WTC11 (cell line): ENCODE measurements around the gene TACO1. TPM values are rescaled to one million over a fixed set of nuclear protein-coding genes. Genes with fewer than 3 reads are reported as not detected.
A peak's percentile ranks its signal among the peaks of the same experiment; 100 is the strongest.

Experiments
- ATAC-seq: fragments of 200-7000 bp; cut with Tn5 transposase; 2 replicates; pipeline ENCODE4 v1.10.0; 2021; ENCODE audit warnings: mild to moderate bottlenecking, moderate library complexity
- CTCF ChIA-PET: fragments of 300-600 bp; sonication (Branson Sonifier 250); formaldehyde crosslinking; loops from one replicate; lab custom pipeline; 2021; ENCODE audit warnings: antibody characterized with exemption; lab: Charles Lee
- POLR2A ChIA-PET: fragments of 350-600 bp; sonication (Branson Sonifier 250); formaldehyde crosslinking; loops from one replicate; lab custom pipeline; 2021; ENCODE audit warnings: antibody characterized with exemption; lab: Charles Lee
- DNase-seq: peaks from one replicate; pipeline ENCODE4 v3.0.0; 2021; ENCODE audit warnings: low spot score
- H3K27ac Mint-ChIP-seq: 2 replicates; pipeline ENCODE4 v1.8.0; 2021; ENCODE audit warnings: mixed read lengths
- H3K27me3 Mint-ChIP-seq: 2 replicates; pipeline ENCODE4 v1.8.0; 2021; ENCODE audit warnings: low read depth, mild to moderate bottlenecking, moderate library complexity, mixed read lengths
- H3K36me3 Mint-ChIP-seq: 2 replicates; pipeline ENCODE4 v1.8.0; 2021; ENCODE audit warnings: mixed read lengths
- H3K4me1 Mint-ChIP-seq: 2 replicates; pipeline ENCODE4 v1.8.0; 2022; ENCODE audit warnings: mixed read lengths
- H3K4me3 Mint-ChIP-seq: 2 replicates; pipeline ENCODE4 v1.8.0; 2021; ENCODE audit warnings: mild to moderate bottlenecking, moderate library complexity, mixed read lengths
- H3K9me3 Mint-ChIP-seq: 2 replicates; pipeline ENCODE4 v1.8.0; 2021; ENCODE audit warnings: mixed read lengths
- CBFB ChIP-seq: sonication (generic); formaldehyde crosslinking; IDR thresholded peaks from 2 replicates; pipeline ENCODE4 v1.8.1; 2022; ENCODE audit warnings: mild to moderate bottlenecking, low read depth, missing genetic modification reagents
- CREM ChIP-seq: sonication (generic); formaldehyde crosslinking; IDR thresholded peaks from 2 replicates; pipeline ENCODE4 v1.8.1; 2022; ENCODE audit warnings: mild to moderate bottlenecking, missing genetic modification reagents, moderate library complexity
- ELF4 ChIP-seq: sonication (generic); formaldehyde crosslinking; IDR thresholded peaks from 2 replicates; pipeline ENCODE4 v1.8.1; 2022; ENCODE audit warnings: low read depth, mild to moderate bottlenecking, moderate library complexity, missing genetic modification reagents
- ETV6 ChIP-seq: sonication (generic); formaldehyde crosslinking; IDR thresholded peaks from 2 replicates; pipeline ENCODE4 v1.8.1; 2022; ENCODE audit warnings: mild to moderate bottlenecking, missing genetic modification reagents
- IRF2 ChIP-seq: sonication (generic); formaldehyde crosslinking; IDR thresholded peaks from 2 replicates; pipeline ENCODE4 v1.8.0; 2022; ENCODE audit warnings: low read depth, missing genetic modification reagents, borderline replicate concordance
- JUN ChIP-seq: sonication (generic); formaldehyde crosslinking; IDR thresholded peaks from 2 replicates; pipeline ENCODE4 v1.8.0; 2023; ENCODE audit warnings: mild to moderate bottlenecking, missing genetic modification reagents
- KAT7 ChIP-seq: sonication (generic); formaldehyde crosslinking; IDR thresholded peaks from 2 replicates; pipeline ENCODE4 v1.8.1; 2023; ENCODE audit warnings: missing genetic modification reagents, mild to moderate bottlenecking, borderline replicate concordance
- MXD4 ChIP-seq: fragments of 250-450 bp; sonication (Bioruptor Pico); IDR thresholded peaks from 2 replicates; pipeline ENCODE4 v1.8.0; 2021; ENCODE audit warnings: mild to moderate bottlenecking, moderate library complexity, borderline replicate concordance
- OVOL2 ChIP-seq: fragments of 250-450 bp; sonication (Bioruptor Pico); IDR thresholded peaks from 2 replicates; pipeline ENCODE4 v1.9.0; 2021; ENCODE audit warnings: mild to moderate bottlenecking, borderline replicate concordance
- PRRX2 ChIP-seq: fragments of 250-450 bp; sonication (Bioruptor Pico); IDR thresholded peaks from 2 replicates; pipeline ENCODE4 v1.8.0; 2021; ENCODE audit warnings: mild to moderate bottlenecking
- RELA ChIP-seq: sonication (generic); formaldehyde crosslinking; IDR thresholded peaks from 2 replicates; pipeline ENCODE4 v1.8.1; 2022; ENCODE audit warnings: missing genetic modification reagents, mild to moderate bottlenecking, borderline replicate concordance
- SMAD4 ChIP-seq: sonication (generic); formaldehyde crosslinking; IDR thresholded peaks from 2 replicates; pipeline ENCODE4 v1.8.0; 2022; ENCODE audit warnings: mild to moderate bottlenecking, missing genetic modification reagents
- ZBTB21 ChIP-seq: sonication (generic); formaldehyde crosslinking; IDR thresholded peaks from 2 replicates; pipeline ENCODE4 v1.8.1; 2023; ENCODE audit warnings: mild to moderate bottlenecking, missing genetic modification reagents, borderline replicate concordance
- ZNF121 ChIP-seq: sonication (generic); formaldehyde crosslinking; IDR thresholded peaks from 2 replicates; pipeline ENCODE4 v1.8.0; 2023; ENCODE audit warnings: missing genetic modification reagents
- ZNF232 ChIP-seq: sonication (generic); formaldehyde crosslinking; IDR thresholded peaks from 2 replicates; pipeline ENCODE4 v1.8.0; 2022; ENCODE audit warnings: mild to moderate bottlenecking, missing genetic modification reagents
- ZNF317 ChIP-seq: sonication (generic); formaldehyde crosslinking; IDR thresholded peaks from 2 replicates; pipeline ENCODE4 v1.8.1; 2023; ENCODE audit warnings: low read depth, mild to moderate bottlenecking, moderate library complexity, missing genetic modification reagents, borderline replicate concordance
- ZNF416 ChIP-seq: fragments of 250-450 bp; sonication (Bioruptor Pico); IDR thresholded peaks from 2 replicates; pipeline ENCODE4 v1.9.0; 2021; ENCODE audit warnings: mild to moderate bottlenecking, inconsistent platforms
- total RNA-seq: library from RNA; stranded (reverse); gene quantifications from 3 replicates; pipeline ENCODE4 v1.2.3, GENCODE V29; 2021
- TF ChIP-seq, protein P1 (sequence below): sonication (generic); formaldehyde crosslinking; IDR thresholded peaks from 2 replicates; pipeline ENCODE4 v1.8.1; 2023; ENCODE audit warnings: mild to moderate bottlenecking, missing genetic modification reagents
- TF ChIP-seq, protein P2 (sequence below): sonication (generic); formaldehyde crosslinking; IDR thresholded peaks from 2 replicates; pipeline ENCODE4 v1.8.0; 2023; ENCODE audit warnings: mild to moderate bottlenecking, missing genetic modification reagents
- TF ChIP-seq, protein P3 (sequence below): sonication (generic); formaldehyde crosslinking; IDR thresholded peaks from 2 replicates; pipeline ENCODE4 v1.8.1; 2022; ENCODE audit warnings: missing genetic modification reagents, borderline replicate concordance
- TF ChIP-seq, protein P4 (sequence below): sonication (generic); formaldehyde crosslinking; IDR thresholded peaks from 2 replicates; pipeline ENCODE4 v1.8.1; 2022; ENCODE audit warnings: low read depth, mild to moderate bottlenecking, moderate library complexity, missing genetic modification reagents, borderline replicate concordance
- TF ChIP-seq, protein P5 (sequence below): sonication (generic); formaldehyde crosslinking; IDR thresholded peaks from 2 replicates; pipeline ENCODE4 v1.8.1; 2022; ENCODE audit warnings: mild to moderate bottlenecking, missing genetic modification reagents, moderate library complexity, borderline replicate concordance
- TF ChIP-seq, protein P6 (sequence below): sonication (generic); formaldehyde crosslinking; conservative IDR thresholded peaks from 2 replicates; pipeline ENCODE4 v1.8.1; 2023; ENCODE audit warnings: mild to moderate bottlenecking, low read depth, missing genetic modification reagents, moderate library complexity

TACO1 gene
- total RNA-seq, 1 experiment from 2014 or later, result 26.9 TPM

DNA sequence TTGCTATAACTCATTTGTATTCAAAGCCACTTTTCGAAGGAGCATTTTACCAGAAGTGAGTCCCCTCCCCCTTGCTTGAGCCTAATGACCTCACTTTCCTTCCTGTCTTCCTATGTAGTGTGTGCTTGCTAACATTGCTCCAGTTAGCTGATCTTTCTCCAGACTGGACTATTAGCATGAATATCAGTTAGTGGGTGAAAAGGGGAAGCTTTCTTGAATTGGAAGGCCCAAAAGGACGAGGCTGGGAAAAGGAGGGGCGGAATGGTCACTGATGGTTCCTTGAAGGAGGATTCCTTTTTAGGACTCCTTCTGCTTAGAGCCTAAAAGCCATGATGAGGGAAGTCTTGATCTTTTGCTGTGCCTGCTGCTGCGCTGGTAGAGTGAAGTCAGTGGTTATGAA is 33.5 kb downstream of the TACO1 start (continued):
- TF ChIP-seq CBFB (CRISPR knock-in tag), result no peak

DNA sequence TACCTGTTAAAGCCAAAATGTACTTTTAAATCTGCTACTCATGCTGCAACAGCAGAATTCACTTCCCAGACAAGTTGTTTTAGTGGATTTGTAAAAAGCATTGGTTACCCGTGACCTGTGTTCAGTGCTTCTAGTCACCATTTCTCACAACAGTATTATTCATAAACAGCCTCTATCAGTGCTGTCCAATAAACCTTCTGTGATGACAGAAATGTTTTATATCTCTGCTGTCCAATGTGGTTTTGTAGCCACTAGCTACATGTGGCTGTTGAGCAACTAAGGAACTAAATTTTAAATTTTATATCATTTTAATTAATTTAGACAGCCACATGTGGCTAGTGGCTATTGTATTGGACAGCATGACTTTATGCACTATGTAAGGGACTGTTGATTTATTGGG is 34.1 kb downstream of the TACO1 start:
- POLR2A ChIA-PET, result no interaction called here
- no peak overlapping the region for H3K4me3 Mint-ChIP-seq
- H3K9me3 Mint-ChIP-seq, result no peaks in the 10 kb centered on the region
- no peaks in the 10 kb centered on the region for H3K27me3 Mint-ChIP-seq
- peaks cover 4% of the 10 kb centered on the region; the same call in 1 of the 2 replicates for H3K36me3 Mint-ChIP-seq
- TF ChIP-seq, protein P1, sequence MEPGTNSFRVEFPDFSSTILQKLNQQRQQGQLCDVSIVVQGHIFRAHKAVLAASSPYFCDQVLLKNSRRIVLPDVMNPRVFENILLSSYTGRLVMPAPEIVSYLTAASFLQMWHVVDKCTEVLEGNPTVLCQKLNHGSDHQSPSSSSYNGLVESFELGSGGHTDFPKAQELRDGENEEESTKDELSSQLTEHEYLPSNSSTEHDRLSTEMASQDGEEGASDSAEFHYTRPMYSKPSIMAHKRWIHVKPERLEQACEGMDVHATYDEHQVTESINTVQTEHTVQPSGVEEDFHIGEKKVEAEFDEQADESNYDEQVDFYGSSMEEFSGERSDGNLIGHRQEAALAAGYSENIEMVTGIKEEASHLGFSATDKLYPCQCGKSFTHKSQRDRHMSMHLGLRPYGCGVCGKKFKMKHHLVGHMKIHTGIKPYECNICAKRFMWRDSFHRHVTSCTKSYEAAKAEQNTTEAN (CRISPR knock-in tag), result no peak
- no peak for TF ChIP-seq KAT7 (CRISPR knock-in tag)
- TF ChIP-seq ZNF416 (CRISPR knock-in tag), result no peak
- no peak for TF ChIP-seq ETV6 (CRISPR knock-in tag)
- TF ChIP-seq, protein P2, sequence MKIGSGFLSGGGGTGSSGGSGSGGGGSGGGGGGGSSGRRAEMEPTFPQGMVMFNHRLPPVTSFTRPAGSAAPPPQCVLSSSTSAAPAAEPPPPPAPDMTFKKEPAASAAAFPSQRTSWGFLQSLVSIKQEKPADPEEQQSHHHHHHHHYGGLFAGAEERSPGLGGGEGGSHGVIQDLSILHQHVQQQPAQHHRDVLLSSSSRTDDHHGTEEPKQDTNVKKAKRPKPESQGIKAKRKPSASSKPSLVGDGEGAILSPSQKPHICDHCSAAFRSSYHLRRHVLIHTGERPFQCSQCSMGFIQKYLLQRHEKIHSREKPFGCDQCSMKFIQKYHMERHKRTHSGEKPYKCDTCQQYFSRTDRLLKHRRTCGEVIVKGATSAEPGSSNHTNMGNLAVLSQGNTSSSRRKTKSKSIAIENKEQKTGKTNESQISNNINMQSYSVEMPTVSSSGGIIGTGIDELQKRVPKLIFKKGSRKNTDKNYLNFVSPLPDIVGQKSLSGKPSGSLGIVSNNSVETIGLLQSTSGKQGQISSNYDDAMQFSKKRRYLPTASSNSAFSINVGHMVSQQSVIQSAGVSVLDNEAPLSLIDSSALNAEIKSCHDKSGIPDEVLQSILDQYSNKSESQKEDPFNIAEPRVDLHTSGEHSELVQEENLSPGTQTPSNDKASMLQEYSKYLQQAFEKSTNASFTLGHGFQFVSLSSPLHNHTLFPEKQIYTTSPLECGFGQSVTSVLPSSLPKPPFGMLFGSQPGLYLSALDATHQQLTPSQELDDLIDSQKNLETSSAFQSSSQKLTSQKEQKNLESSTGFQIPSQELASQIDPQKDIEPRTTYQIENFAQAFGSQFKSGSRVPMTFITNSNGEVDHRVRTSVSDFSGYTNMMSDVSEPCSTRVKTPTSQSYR (CRISPR knock-in tag), result no peak
- CTCF ChIA-PET, result interaction anchor here (1.0 to 3.1 kb wide), 3 partner anchors 23 to 209 kb away, joined by 3 to 18 read pairs (median 6); no protein-coding TSS in a partner anchor
- no peak overlapping the region for H3K27ac Mint-ChIP-seq
- ATAC-seq (no peak), DNase-seq (no peak)
- H3K4me1 Mint-ChIP-seq, result peaks cover 49% of the 10 kb centered on the region

DNA sequence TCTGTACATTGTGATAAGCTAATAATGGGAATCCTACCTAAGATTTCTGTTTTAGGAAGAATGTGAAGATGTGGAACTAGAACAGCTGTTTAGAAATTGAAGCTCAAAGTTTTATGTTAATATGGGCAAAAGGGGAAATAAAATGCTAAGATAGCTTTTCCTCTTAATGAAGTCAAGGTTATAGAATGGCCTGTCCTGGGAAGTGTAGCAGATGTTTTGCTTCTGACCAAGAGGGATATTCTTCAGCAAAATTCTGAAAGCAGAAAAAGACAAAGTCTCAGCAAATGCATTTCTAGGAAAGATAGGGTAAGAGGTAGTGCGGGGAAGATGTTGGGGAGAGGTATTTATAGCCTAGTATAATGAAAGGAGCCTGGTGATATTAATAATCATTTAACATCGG is 34.6 kb downstream of the TACO1 start:
- ChIA-PET POLR2A (no interaction called here), CTCF (no interaction called here)
- no peaks in the 10 kb centered on the region for H3K9me3 Mint-ChIP-seq
- peaks cover 49% of the 10 kb centered on the region for H3K4me1 Mint-ChIP-seq
- H3K27me3 Mint-ChIP-seq, result no peaks in the 10 kb centered on the region
- DNase-seq (no peak), ATAC-seq (no peak)
- H3K4me3 Mint-ChIP-seq, result no peak overlapping the region
- peaks cover 4% of the 10 kb centered on the region; the same call in 1 of the 2 replicates for H3K36me3 Mint-ChIP-seq
- H3K27ac Mint-ChIP-seq, result peak overlapping the region; percentile 53; the same call in 1 of the 2 replicates
- TF ChIP-seq PRRX2 (no peak), ZBTB21 (CRISPR knock-in tag) (no peak), ZNF232 (no peak), ZNF416 (CRISPR knock-in tag) (no peak), RELA (no peak), ZNF317 (CRISPR knock-in tag) (no peak), SMAD4 (CRISPR knock-in tag) (no peak), MXD4 (CRISPR knock-in tag) (no peak), ELF4 (no peak), ZNF121 (no peak), OVOL2 (CRISPR knock-in tag) (no peak), CREM (CRISPR knock-in tag) (no peak), JUN (CRISPR knock-in tag) (no peak), IRF2 (CRISPR knock-in tag) (no peak), KAT7 (CRISPR knock-in tag) (no peak)
- TF ChIP-seq, protein P3, sequence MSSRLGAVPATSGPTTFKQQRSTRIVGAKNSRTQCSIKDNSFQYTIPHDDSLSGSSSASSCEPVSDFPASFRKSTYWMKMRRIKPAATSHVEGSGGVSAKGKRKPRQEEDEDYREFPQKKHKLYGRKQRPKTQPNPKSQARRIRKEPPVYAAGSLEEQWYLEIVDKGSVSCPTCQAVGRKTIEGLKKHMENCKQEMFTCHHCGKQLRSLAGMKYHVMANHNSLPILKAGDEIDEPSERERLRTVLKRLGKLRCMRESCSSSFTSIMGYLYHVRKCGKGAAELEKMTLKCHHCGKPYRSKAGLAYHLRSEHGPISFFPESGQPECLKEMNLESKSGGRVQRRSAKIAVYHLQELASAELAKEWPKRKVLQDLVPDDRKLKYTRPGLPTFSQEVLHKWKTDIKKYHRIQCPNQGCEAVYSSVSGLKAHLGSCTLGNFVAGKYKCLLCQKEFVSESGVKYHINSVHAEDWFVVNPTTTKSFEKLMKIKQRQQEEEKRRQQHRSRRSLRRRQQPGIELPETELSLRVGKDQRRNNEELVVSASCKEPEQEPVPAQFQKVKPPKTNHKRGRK (CRISPR knock-in tag), result no peak
- TF ChIP-seq, protein P4, sequence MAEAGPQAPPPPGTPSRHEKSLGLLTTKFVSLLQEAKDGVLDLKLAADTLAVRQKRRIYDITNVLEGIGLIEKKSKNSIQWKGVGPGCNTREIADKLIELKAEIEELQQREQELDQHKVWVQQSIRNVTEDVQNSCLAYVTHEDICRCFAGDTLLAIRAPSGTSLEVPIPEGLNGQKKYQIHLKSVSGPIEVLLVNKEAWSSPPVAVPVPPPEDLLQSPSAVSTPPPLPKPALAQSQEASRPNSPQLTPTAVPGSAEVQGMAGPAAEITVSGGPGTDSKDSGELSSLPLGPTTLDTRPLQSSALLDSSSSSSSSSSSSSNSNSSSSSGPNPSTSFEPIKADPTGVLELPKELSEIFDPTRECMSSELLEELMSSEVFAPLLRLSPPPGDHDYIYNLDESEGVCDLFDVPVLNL (CRISPR knock-in tag), result no peak
- TF ChIP-seq, protein P5, sequence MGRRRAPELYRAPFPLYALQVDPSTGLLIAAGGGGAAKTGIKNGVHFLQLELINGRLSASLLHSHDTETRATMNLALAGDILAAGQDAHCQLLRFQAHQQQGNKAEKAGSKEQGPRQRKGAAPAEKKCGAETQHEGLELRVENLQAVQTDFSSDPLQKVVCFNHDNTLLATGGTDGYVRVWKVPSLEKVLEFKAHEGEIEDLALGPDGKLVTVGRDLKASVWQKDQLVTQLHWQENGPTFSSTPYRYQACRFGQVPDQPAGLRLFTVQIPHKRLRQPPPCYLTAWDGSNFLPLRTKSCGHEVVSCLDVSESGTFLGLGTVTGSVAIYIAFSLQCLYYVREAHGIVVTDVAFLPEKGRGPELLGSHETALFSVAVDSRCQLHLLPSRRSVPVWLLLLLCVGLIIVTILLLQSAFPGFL (CRISPR knock-in tag), result no peak
- TF ChIP-seq, protein P6, sequence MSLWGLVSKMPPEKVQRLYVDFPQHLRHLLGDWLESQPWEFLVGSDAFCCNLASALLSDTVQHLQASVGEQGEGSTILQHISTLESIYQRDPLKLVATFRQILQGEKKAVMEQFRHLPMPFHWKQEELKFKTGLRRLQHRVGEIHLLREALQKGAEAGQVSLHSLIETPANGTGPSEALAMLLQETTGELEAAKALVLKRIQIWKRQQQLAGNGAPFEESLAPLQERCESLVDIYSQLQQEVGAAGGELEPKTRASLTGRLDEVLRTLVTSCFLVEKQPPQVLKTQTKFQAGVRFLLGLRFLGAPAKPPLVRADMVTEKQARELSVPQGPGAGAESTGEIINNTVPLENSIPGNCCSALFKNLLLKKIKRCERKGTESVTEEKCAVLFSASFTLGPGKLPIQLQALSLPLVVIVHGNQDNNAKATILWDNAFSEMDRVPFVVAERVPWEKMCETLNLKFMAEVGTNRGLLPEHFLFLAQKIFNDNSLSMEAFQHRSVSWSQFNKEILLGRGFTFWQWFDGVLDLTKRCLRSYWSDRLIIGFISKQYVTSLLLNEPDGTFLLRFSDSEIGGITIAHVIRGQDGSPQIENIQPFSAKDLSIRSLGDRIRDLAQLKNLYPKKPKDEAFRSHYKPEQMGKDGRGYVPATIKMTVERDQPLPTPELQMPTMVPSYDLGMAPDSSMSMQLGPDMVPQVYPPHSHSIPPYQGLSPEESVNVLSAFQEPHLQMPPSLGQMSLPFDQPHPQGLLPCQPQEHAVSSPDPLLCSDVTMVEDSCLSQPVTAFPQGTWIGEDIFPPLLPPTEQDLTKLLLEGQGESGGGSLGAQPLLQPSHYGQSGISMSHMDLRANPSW (CRISPR knock-in tag), result no peak
